GM12801 (cell line): Measurements from ENCODE around the gene CELA3B.

ENCODE experiments used
- CTCF ChIP-seq: IDR thresholded peaks from one replicate; pipeline ENCODE4 v1.5.1; 2011; ENCODE audit warnings: control low read depth; ENCODE audit not compliant: insufficient read length; ENCODE audit errors: extremely low read depth

The CELA3B gene

GRCh38 chr1:22038036-22038435 is 61.2 kb downstream of the CELA3B start:
- TF ChIP-seq CTCF = no peak
